ENCODE measurements around the gene AAMP.

DNA sequence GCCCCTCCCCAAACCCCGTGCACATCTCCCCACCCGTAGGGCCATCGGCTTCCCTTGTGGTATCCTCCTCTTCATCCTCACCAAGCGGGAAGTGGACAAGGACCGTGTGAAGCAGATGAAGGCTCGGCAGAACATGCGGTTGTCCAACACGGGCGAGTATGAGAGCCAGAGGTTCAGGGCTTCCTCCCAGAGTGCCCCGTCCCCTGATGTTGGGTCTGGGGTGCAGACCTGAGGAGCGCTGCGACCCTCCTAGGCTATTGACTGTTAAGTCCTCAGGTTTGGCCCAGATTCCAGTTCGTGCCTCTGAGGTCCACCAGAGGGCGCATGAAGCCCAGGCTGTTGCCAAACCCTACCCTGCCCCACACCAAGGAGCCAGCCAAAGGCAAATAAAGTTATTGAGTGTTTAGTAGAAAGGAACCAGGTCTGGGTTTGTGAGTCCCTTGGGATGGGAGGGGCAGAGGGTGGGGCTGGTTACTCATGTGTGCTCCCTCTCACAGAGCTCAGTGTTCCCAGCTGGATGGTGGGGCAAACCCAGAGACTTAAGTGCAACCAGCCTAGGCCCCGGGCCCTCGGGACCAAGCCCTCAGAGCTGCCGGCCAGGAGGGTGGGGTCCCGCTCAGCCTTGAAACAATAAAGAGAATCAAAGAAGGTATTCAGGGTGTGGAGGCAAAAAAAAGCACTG is 2.7 kb upstream of the AAMP start:
- TF ChIP-seq, protein P1, sequence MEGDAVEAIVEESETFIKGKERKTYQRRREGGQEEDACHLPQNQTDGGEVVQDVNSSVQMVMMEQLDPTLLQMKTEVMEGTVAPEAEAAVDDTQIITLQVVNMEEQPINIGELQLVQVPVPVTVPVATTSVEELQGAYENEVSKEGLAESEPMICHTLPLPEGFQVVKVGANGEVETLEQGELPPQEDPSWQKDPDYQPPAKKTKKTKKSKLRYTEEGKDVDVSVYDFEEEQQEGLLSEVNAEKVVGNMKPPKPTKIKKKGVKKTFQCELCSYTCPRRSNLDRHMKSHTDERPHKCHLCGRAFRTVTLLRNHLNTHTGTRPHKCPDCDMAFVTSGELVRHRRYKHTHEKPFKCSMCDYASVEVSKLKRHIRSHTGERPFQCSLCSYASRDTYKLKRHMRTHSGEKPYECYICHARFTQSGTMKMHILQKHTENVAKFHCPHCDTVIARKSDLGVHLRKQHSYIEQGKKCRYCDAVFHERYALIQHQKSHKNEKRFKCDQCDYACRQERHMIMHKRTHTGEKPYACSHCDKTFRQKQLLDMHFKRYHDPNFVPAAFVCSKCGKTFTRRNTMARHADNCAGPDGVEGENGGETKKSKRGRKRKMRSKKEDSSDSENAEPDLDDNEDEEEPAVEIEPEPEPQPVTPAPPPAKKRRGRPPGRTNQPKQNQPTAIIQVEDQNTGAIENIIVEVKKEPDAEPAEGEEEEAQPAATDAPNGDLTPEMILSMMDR (IDR thresholded peaks at IDR 0.05), result peak; percentile 91 to 94 (median 91)
- no peak for TF ChIP-seq EP300 (IDR thresholded peaks at IDR 0.05)

Data from esophagus muscularis mucosa (tissue), 3 donors.